Embryonic facial prominence (tissue), 1 donor: ENCODE data around the gene TSLP.

Source experiments
- DNase-seq: peaks from one replicate; pipeline ENCODE4 v3.0.0-alpha.2; 2016; ENCODE audit errors: extremely low spot score

TSLP gene

GRCh38 chr5:111071413-111071812 lies at the start of gene TSLP:
Gene TSLP (plus strand): TSS chr5:111071713. CDS start chr5:111071891, 178 bp downstream.
- DNase-seq = no peak

- no peak for DNase-seq
Observed at GRCh38 chr5:111022301-111022700, 49.2 kb upstream of the TSLP start.

DNA sequence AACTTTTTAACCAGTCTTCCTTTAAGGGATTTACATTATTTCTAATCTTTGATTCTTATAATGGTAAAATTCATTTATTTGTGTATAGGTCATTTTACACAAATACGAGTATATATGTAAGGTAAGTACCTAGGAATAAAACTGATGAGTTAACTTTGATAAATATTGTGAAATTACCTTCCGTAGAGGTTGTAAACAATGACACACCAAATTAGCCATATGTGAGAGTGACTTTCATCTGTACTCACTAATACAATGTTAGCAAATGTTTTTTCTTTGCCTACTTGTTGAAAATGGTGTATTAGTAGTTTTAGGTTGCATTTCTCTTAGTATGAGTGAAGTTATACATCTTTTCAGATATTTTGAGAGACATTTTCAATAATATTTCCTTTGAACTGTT lies 42.6 kb upstream of the TSLP start:
- no peak for DNase-seq

GRCh38 chr5:111043712-111044506 lies 27.6 kb upstream of the TSLP start:
- DNase-seq = no peak

DNA sequence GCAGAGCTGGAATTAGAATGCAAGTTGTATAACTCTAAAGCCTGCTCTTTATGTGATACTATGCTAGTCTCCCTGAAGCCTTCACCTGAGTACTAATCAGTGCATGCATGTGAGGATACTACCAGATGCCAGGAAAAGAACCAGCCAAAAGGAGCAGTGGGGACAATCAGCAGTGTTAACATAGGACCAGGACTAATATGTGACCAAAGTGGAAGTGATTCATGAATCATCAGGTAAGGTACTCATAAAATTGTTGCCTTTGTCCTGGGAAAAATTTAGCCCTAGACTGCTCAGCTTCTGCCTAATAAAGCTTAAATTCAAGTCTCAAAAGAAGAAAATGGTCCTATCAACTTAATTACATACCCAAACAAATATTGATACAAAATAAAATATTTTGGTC lies 13.4 kb upstream of the TSLP start:
- DNase-seq = no peak

- DNase-seq = no peak
Observed at GRCh38 chr5:111060169-111060568, 11.3 kb upstream of the TSLP start.

DNA sequence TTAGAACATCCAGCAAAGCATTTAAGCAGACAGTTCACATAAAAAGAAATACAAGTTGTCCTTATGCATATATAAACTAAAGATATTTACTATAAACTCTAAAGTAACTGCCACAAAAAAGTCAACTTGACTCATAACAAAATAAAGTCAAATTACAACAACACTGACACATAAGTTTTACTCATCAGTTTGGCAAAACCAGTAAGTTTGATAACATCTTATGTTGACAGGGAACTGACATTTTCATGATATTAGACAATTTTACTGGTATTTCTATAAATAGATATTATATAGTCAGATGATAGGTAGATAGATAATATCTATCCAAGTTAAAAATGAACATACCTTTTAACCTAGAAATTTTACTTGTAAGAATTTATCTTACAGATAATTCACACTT lies 9.9 kb upstream of the TSLP start:
- no peak for DNase-seq

- DNase-seq = no peak
Observed at GRCh38 chr5:111063709-111064322, 7.7 kb upstream of the TSLP start.

DNA sequence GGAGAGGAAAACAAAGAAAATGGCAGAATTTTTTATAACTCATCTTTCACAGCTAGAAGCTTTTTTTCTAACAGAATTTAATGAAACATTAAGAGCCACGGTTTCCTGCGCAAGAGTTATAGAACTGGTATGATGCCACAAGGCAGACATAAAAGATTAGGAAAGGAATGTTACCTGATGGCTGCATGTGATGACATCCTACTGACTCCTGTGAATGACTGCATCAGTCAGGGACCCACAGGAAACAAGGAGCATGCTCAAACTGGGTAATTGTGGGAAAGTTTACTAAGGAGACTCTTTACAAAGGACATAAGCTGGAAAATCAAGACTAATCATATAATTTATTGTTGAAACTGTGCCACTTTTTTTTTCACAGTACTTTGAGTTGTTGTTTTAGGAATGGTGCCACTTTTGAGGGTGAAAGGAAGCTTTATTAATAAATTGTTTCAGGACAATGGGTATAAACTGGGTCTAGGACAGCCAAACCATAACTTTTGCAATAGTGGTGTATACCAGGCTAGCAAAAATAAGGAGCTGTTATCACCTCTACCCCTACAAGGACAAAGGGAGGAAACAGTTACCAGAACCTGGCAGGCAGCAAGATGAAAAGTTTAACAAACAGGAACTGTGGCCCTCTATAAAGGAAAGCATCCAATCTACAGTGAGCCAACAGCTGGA lies 5.1 kb upstream of the TSLP start:
- DNase-seq = no peak

- DNase-seq = no peak
Observed at GRCh38 chr5:111068213-111068612, 3.3 kb upstream of the TSLP start.

- DNase-seq = no peak
Observed at GRCh38 chr5:111069839-111070238, 1.7 kb upstream of the TSLP start.

- DNase-seq = no peak
Observed at GRCh38 chr5:111070272-111071134, 1.0 kb upstream of the TSLP start.

- DNase-seq = no peak
Observed at GRCh38 chr5:111072949-111073682, 1.6 kb downstream of the TSLP start.

- DNase-seq = no peak
Observed at GRCh38 chr5:111074244-111074643, 2.7 kb downstream of the TSLP start.

- no peak for DNase-seq
Observed at GRCh38 chr5:111075520-111075919, 4.0 kb downstream of the TSLP start.

DNA sequence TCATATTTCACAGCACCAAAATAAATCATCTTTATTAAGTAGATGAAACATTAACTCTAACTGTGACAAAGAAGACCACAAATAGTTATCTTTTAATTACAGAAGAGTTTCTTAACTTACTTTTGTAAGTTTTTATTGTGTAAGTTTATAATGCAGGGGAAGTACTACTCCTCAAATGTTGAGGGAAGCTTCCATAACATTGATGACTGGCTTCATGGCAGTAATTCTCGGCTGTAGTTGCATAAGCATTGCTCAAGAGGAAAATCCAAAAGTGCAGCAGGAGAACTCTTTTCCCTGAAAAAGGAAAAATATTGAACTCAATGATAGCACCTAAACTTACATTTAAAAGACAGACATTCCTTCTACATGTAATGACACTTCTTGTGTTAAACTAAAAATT lies 4.6 kb downstream of the TSLP start:
- DNase-seq = no peak

DNA sequence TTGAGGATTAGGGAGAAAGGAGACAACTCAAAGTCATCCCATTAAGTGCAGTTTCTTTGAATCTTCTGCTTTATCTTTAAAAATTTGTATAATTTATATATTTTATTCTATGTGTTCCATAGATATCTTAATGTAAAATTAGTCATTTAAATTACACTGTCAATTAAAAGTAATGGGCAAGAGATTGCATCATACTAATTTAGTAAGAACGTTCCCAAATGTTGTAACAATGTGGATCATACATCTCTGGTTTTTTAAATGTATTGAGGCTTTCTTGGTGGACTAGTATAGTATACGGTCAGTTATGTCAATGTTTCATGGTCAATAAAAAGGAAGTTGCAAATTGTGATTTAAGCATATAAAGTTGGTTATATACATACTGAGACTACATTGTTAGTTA lies 6.2 kb downstream of the TSLP start:
- no peak for DNase-seq

- no peak for DNase-seq
Observed at GRCh38 chr5:111079846-111080245, 8.3 kb downstream of the TSLP start.

- no peak for DNase-seq
Observed at GRCh38 chr5:111083323-111083722, 11.8 kb downstream of the TSLP start.

- peak; percentile 89 for DNase-seq
Observed at GRCh38 chr5:111092062-111092853, 20.7 kb downstream of the TSLP start, which contains the start of gene WDR36. Gene WDR36 (plus strand): TSS chr5:111092348. CDS start chr5:111092457, 109 bp downstream.
